ENCODE measurements around the gene RAPGEF4. TPM values are rescaled to one million over a fixed set of nuclear protein-coding genes. Genes with fewer than 3 reads are reported as not detected.

Gene RAPGEF4
- polyA plus RNA-seq, 3 donors: not detected

DNA sequence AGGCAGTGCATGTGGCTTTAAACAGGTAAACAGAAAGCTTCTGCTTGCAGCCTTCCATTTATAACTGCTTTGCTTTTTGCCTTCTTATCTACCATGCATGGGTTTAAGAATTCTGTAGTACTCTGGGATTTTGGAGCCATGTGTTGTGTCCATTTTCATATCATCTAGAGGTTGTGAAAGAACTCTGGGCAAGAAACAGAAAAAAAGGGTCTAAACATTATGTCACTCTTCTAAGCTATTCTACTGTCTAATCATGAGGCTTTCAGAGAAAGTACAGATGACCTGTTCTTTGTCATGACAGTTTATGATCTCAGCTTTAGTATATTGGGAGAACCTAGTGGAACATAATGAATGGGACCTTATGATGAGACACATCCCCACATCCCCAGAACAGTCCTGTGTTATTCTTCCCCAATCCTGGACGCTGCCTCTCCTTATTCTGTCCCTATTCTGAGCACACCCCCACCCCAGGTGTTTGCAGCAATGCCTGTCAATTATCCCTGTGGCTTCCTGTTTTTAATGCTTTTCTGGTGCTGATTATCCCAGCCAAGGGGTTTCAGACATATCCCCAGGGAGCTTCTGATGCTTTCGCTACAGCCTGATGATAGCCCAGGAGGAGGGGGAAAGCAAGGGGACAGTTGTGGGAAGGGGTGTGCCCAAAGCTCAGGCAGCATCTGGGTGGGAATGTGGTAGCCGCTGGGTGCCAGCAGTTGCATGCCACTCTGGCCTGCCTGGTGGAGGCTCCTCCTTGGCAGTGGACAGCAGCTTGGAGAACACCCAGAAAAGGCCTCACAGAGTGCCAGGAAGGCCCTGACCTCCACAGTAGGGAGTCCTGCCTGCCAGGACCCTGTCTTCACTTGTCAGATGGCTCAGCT, 170.5 kb downstream of the RAPGEF4 start:
- no peaks in the 10 kb centered on the region for H3K36me3 Mint-ChIP-seq
- H2AFZ ChIP-seq (ENCODE audit: insufficient read depth, low read depth, low read length, poor library complexity, severe bottlenecking): no peak overlapping the region
- no peak overlapping the region for H3K9ac ChIP-seq (ENCODE audit: insufficient read depth, low read length, poor library complexity, severe bottlenecking)
- no peaks in the 10 kb centered on the region for H3K4me1 ChIP-seq (ENCODE audit: control insufficient read depth in 1 of 2, insufficient read depth in 2 of 2, low read length in 2 of 2)
- H3K27ac ChIP-seq (ENCODE audit: low read depth in 1 of 2, low read length in 2 of 2): no peak overlapping the region
- no peak overlapping the region for H3K4me2 ChIP-seq (replicated peaks; ENCODE audit: extremely low read depth, low read length, poor library complexity, severe bottlenecking)
- no peak overlapping the region for H3K27ac Mint-ChIP-seq
- TF ChIP-seq, protein P1, sequence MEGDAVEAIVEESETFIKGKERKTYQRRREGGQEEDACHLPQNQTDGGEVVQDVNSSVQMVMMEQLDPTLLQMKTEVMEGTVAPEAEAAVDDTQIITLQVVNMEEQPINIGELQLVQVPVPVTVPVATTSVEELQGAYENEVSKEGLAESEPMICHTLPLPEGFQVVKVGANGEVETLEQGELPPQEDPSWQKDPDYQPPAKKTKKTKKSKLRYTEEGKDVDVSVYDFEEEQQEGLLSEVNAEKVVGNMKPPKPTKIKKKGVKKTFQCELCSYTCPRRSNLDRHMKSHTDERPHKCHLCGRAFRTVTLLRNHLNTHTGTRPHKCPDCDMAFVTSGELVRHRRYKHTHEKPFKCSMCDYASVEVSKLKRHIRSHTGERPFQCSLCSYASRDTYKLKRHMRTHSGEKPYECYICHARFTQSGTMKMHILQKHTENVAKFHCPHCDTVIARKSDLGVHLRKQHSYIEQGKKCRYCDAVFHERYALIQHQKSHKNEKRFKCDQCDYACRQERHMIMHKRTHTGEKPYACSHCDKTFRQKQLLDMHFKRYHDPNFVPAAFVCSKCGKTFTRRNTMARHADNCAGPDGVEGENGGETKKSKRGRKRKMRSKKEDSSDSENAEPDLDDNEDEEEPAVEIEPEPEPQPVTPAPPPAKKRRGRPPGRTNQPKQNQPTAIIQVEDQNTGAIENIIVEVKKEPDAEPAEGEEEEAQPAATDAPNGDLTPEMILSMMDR (IDR thresholded peaks at IDR 0.05): no peak
- DNase-seq: no peak
- no peaks in the 10 kb centered on the region for H3K9me3 Mint-ChIP-seq
- no peaks in the 10 kb centered on the region for H3K9me3 ChIP-seq (replicated peaks in 1 of 2; ENCODE audit: control insufficient read depth in 1 of 2, insufficient read depth in 1 of 2, low read length in 2 of 2)
- WGBS (ENCODE audit: insufficient coverage): 83% methylated on average over 3 of the region's 3 CpGs
- peaks cover 3 to 11% (median 3%) of the 10 kb centered on the region in 3 donors for H3K27me3 Mint-ChIP-seq (ENCODE audit: low read depth in 3 of 3)
- H3K4me3 Mint-ChIP-seq: no peak overlapping the region
- no peaks in the 10 kb centered on the region for H3K79me2 ChIP-seq (ENCODE audit: insufficient read depth, low read length)
- intact Hi-C loops (cut with micrococcal nuclease): no loop called here
- no peaks in the 10 kb centered on the region for H4K20me1 ChIP-seq (ENCODE audit: insufficient read depth, low read length)
- no peaks in the 10 kb centered on the region for H3K4me1 Mint-ChIP-seq
- H3K36me3 ChIP-seq (replicated peaks in 1 of 2; ENCODE audit: control insufficient read depth in 1 of 2, insufficient read depth in 2 of 2, low read length in 2 of 2): no peaks in the 10 kb centered on the region
- H3K27me3 ChIP-seq (ENCODE audit: control insufficient read depth in 2 of 2, insufficient read depth in 2 of 2, low read length in 2 of 2): no peaks in the 10 kb centered on the region
- H3K4me3 ChIP-seq (replicated peaks in 1 of 3; ENCODE audit: low read depth in 2 of 3, low read length in 3 of 3): no peak overlapping the region

- H2AFZ ChIP-seq (ENCODE audit: insufficient read depth, low read depth, low read length, poor library complexity, severe bottlenecking): no peak overlapping the region
- Mint-ChIP-seq H3K4me3 (no peak overlapping the region), H3K9me3 (no peaks in the 10 kb centered on the region), H3K27ac (no peak overlapping the region), H3K36me3 (no peaks in the 10 kb centered on the region), H3K4me1 (no peaks in the 10 kb centered on the region), H3K27me3 (ENCODE audit: low read depth in 3 of 3) (peaks cover 2 to 7% (median 3%) of the 10 kb centered on the region in 3 donors)
- no peaks in the 10 kb centered on the region for H3K9me3 ChIP-seq (replicated peaks in 1 of 2; ENCODE audit: control insufficient read depth in 1 of 2, insufficient read depth in 1 of 2, low read length in 2 of 2)
- H3K27ac ChIP-seq (ENCODE audit: low read depth in 1 of 2, low read length in 2 of 2): no peak overlapping the region
- no peak for DNase-seq
- no peaks in the 10 kb centered on the region for H3K4me1 ChIP-seq (ENCODE audit: control insufficient read depth in 1 of 2, insufficient read depth in 2 of 2, low read length in 2 of 2)
- H3K27me3 ChIP-seq (ENCODE audit: control insufficient read depth in 2 of 2, insufficient read depth in 2 of 2, low read length in 2 of 2): no peaks in the 10 kb centered on the region
- H4K20me1 ChIP-seq (ENCODE audit: insufficient read depth, low read length): no peaks in the 10 kb centered on the region
- WGBS (ENCODE audit: insufficient coverage): 100% methylated on average over 1 of the region's 3 CpGs
- no peaks in the 10 kb centered on the region for H3K36me3 ChIP-seq (replicated peaks in 1 of 2; ENCODE audit: control insufficient read depth in 1 of 2, insufficient read depth in 2 of 2, low read length in 2 of 2)
- H3K4me2 ChIP-seq (replicated peaks; ENCODE audit: extremely low read depth, low read length, poor library complexity, severe bottlenecking): no peak overlapping the region
- no peak overlapping the region for H3K9ac ChIP-seq (ENCODE audit: insufficient read depth, low read length, poor library complexity, severe bottlenecking)
- intact Hi-C loops (cut with micrococcal nuclease): no loop called here
- no peaks in the 10 kb centered on the region for H3K79me2 ChIP-seq (ENCODE audit: insufficient read depth, low read length)
- TF ChIP-seq, protein P1 (IDR thresholded peaks at IDR 0.05): no peak
- H3K4me3 ChIP-seq (replicated peaks in 1 of 3; ENCODE audit: low read depth in 2 of 3, low read length in 3 of 3): no peak overlapping the region
Measured at GRCh38 chr2:172908275-172908674, 172.6 kb downstream of the RAPGEF4 start.
